GM12878 (cell line): ENCODE data around the gene SSX7. TPM values are rescaled to one million over a fixed set of nuclear protein-coding genes. Genes with fewer than 3 reads are reported as not detected.
"Not testable (repeated sequence)": the region's sequence is repeated elsewhere in the genome, so short reads cannot be mapped to it uniquely, and the experiment has no call there.

ENCODE experiments used
- ATAC-seq: fragments of 200-7000 bp; cut with Tn5 transposase; 3 replicates; pipeline ENCODE4 v1.9.1; 2020; ENCODE audit warnings: mild to moderate bottlenecking, moderate library complexity
- BruUV-seq: library from RNA; stranded (reverse); fragments of 400-500 nt; replicated peaks from 2 replicates; lab custom pipeline; 2021; lab: Mats Ljungman, UMichigan
- CTCF ChIA-PET: fragments of 300-600 bp; sonication (Branson Sonifier 250); formaldehyde crosslinking; extraction: SDS; loops from one replicate; lab custom pipeline; 2021; ENCODE audit warnings: inconsistent platforms; lab: Yijun Ruan, JAX
- POLR2A ChIA-PET: fragments of 350-600 bp; formaldehyde crosslinking; extraction: SDS; loops from one replicate; lab custom pipeline; 2021; ENCODE audit warnings: inconsistent platforms; lab: Charles Lee
- RAD21 ChIA-PET: fragments of 300-600 bp; sonication (Branson Sonifier 250); formaldehyde crosslinking; loops from one replicate; lab custom pipeline; 2023; ENCODE audit warnings: antibody characterized with exemption; ENCODE audit not compliant: unreplicated experiment; lab: Charles Lee
- SMC1A ChIA-PET: fragments of 300-600 bp; sonication (Branson Sonifier 250); formaldehyde crosslinking; loops from one replicate; lab custom pipeline; 2023; ENCODE audit not compliant: unreplicated experiment, uncharacterized antibody; lab: Charles Lee
- DNase-seq: peaks from one replicate; pipeline ENCODE4 v3.0.0-alpha.2; 2011; ENCODE audit warnings: low read depth, low spot score
- FAIRE-seq: peaks from 3 replicates; lab custom pipeline; 2011; peaks lifted over from hg19 to GRCh38; lab: Jason Lieb, UNC
- H2AFZ ChIP-seq: 2 replicates; pipeline ENCODE4 v1.6.0; 2011; ENCODE audit warnings: low read depth, low read length, control low read depth; ENCODE audit not compliant: control insufficient read depth
- H3K27ac ChIP-seq: 2 replicates; pipeline ENCODE4 v1.5.1; 2011; ENCODE audit warnings: control low read depth; ENCODE audit not compliant: control insufficient read depth, insufficient read depth
- H3K27me3 ChIP-seq, 2 experiments: replicated peaks in 1 of 2; 2 replicates each; pipeline versions ENCODE4 v1.6.0 to v1.6.1; 2011; ENCODE audit warnings: low read length in 1 of 2; ENCODE audit not compliant: control insufficient read depth in 2 of 2, insufficient read depth in 2 of 2
- H3K36me3 ChIP-seq, 2 experiments: 2 replicates each; pipeline ENCODE4 v1.5.1; 2011; ENCODE audit warnings: low read length in 1 of 2; ENCODE audit not compliant: control insufficient read depth in 2 of 2, insufficient read depth in 2 of 2
- H3K4me1 ChIP-seq: 2 replicates; pipeline ENCODE4 v1.6.1; 2011; ENCODE audit warnings: mild to moderate bottlenecking, low read length, moderate library complexity, mixed read lengths; ENCODE audit not compliant: control insufficient read depth, insufficient read depth
- H3K4me2 ChIP-seq: 2 replicates; pipeline ENCODE4 v1.6.0; 2011; ENCODE audit warnings: control low read depth; ENCODE audit not compliant: control insufficient read depth, insufficient read depth
- H3K4me3 ChIP-seq: fragments of 200-600 bp; sonication (generic); 2 replicates; pipeline ENCODE4 v1.5.1; 2016
- H3K79me2 ChIP-seq: 2 replicates; pipeline ENCODE4 v1.6.0; 2011; ENCODE audit warnings: low read length; ENCODE audit not compliant: control insufficient read depth, insufficient read depth
- H3K9ac ChIP-seq: 2 replicates; pipeline ENCODE4 v1.8.0; 2011; ENCODE audit warnings: low read length, control low read depth, mixed read lengths; ENCODE audit not compliant: control insufficient read depth, insufficient read depth
- H3K9me3 ChIP-seq: replicated peaks from 3 replicates; pipeline ENCODE4 v1.5.1; 2011; ENCODE audit warnings: mild to moderate bottlenecking, low read length; ENCODE audit not compliant: control insufficient read depth, insufficient read depth
- H4K20me1 ChIP-seq: 2 replicates; pipeline ENCODE4 v1.6.0; 2011; ENCODE audit not compliant: control insufficient read depth, insufficient read depth
- WGBS: methylation state at CpG from one replicate; pipeline ENCODE4 v1.1.6; 2016; ENCODE audit warnings: low lambda C conversion rate; ENCODE audit not compliant: insufficient replicate concordance, insufficient coverage; ENCODE audit errors: missing lambda C conversion rate; 5-methylcytosine and 5-hydroxymethylcytosine counted together
- in situ Hi-C: fragments of 300-500 bp; cut with MboI; formaldehyde crosslinking; loops from 9 replicates; pipeline ENCODE4 v1.14.3; 2018; ENCODE audit warnings: mixed read lengths
- intact Hi-C: fragments of 100-400 bp; cut with micrococcal nuclease; formaldehyde crosslinking; loops from one replicate; pipeline ENCODE4 v1.14.2; 2022; ENCODE audit not compliant: unreplicated experiment
- polyA plus RNA-seq, 11 experiments: library from polyadenylated mRNA; depleted of rRNA in 4 of 11; unstranded in 6 of 11; stranded (reverse) in 5 of 11; fragments of >200 nt; fragmentation: Nextera tagmentation in 4 of 11; fragmentation: Illumina TruSeq in 1 of 11; extraction: Ambion mirVana in 4 of 11; extraction: Trizol in 1 of 11; gene quantifications; 1 replicate in 1 of 11; 2 replicates in 10 of 11; pipeline versions ENCODE4 v1.2.1 to v1.2.3, GENCODE V29; 2011 to 2016; ENCODE audit warnings: inconsistent platforms in 2 of 11, missing spikeins in 2 of 11, low read depth in 1 of 11
- total RNA-seq, 4 experiments: library from RNA; depleted of rRNA in 3 of 4; stranded (reverse); fragments of >200 nt in 3 of 4; fragmentation: Illumina TruSeq in 1 of 4; extraction: Trizol in 1 of 4; gene quantifications; 2 replicates each; pipeline versions ENCODE4 v1.2.1 to v1.2.3, GENCODE V29; 2013 to 2021

SSX7 gene
- total and polyA plus RNA-seq, 10 of the 15 experiments (the other 5 are each of a cell fraction or from before 2014, with no cell fraction given): not detected

- in situ Hi-C loops, H4K20me1 ChIP-seq, ATAC-seq, CTCF ChIA-PET, POLR2A ChIA-PET, DNase-seq, H3K36me3 ChIP-seq, H3K27me3 ChIP-seq, H3K9me3 ChIP-seq, H3K4me2 ChIP-seq, BruUV-seq, RAD21 ChIA-PET, H3K4me1 ChIP-seq, H3K79me2 ChIP-seq, FAIRE-seq, H3K27ac ChIP-seq, SMC1A ChIA-PET, H2AFZ ChIP-seq, intact Hi-C loops, H3K9ac ChIP-seq, H3K4me3 ChIP-seq: not testable (repeated sequence)
- WGBS: 40% methylated on average over 8 of the region's 8 CpGs
These were observed 775 bp upstream of the SSX7 start for GRCh38 chrX:52655475-52655874.

GRCh38 chrX:52650676-52651075, 4.0 kb downstream of the SSX7 start:
- DNase-seq, POLR2A ChIA-PET, H3K9ac ChIP-seq, H3K9me3 ChIP-seq, H4K20me1 ChIP-seq, H2AFZ ChIP-seq, H3K79me2 ChIP-seq, ATAC-seq, H3K4me3 ChIP-seq, BruUV-seq, in situ Hi-C loops, H3K4me1 ChIP-seq, H3K27me3 ChIP-seq, SMC1A ChIA-PET, FAIRE-seq, intact Hi-C loops, H3K4me2 ChIP-seq, H3K36me3 ChIP-seq, CTCF ChIA-PET, H3K27ac ChIP-seq, RAD21 ChIA-PET: not testable (repeated sequence)
- 0% methylated on average over 3 of the region's 3 CpGs for WGBS

DNA sequence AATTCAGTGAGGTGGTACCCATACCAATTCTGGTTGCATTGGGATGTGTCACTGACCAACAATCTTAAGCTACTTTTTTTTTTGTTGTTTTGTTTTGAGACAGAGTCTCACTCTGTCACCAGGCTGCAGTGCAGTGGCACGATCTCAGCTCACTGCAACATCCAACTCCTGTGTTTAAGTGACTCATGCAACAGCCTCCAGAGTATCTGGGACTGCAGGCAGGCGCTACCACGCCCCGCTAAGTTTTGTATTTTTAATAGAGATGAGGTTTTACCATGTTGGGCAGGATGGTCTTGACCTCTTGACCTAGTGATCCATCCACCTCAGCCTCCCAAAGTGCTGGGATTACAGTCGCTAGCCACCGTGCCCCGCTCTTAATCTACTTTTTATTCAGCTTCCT, 5.7 kb downstream of the SSX7 start:
- H3K9ac ChIP-seq, in situ Hi-C loops, BruUV-seq, H3K27me3 ChIP-seq, H3K36me3 ChIP-seq, H4K20me1 ChIP-seq, H3K4me1 ChIP-seq, DNase-seq, H3K27ac ChIP-seq, ATAC-seq, CTCF ChIA-PET, H3K4me3 ChIP-seq, H3K9me3 ChIP-seq, H2AFZ ChIP-seq, intact Hi-C loops, FAIRE-seq, SMC1A ChIA-PET, H3K4me2 ChIP-seq, POLR2A ChIA-PET, RAD21 ChIA-PET, H3K79me2 ChIP-seq: not testable (repeated sequence)
- 39% methylated on average over 7 of the region's 7 CpGs for WGBS

- BruUV-seq, ATAC-seq, H3K4me1 ChIP-seq, H4K20me1 ChIP-seq, CTCF ChIA-PET, H3K36me3 ChIP-seq, in situ Hi-C loops, DNase-seq, POLR2A ChIA-PET, H3K79me2 ChIP-seq, H2AFZ ChIP-seq, H3K27me3 ChIP-seq, FAIRE-seq, intact Hi-C loops, RAD21 ChIA-PET, H3K27ac ChIP-seq, SMC1A ChIA-PET, H3K4me2 ChIP-seq, H3K9ac ChIP-seq, H3K9me3 ChIP-seq, H3K4me3 ChIP-seq: not testable (repeated sequence)
- 45% methylated on average over 3 of the region's 3 CpGs for WGBS
These were observed 26.2 kb downstream of the SSX7 start for GRCh38 chrX:52628483-52628882.
